HG03025 (cell line): ENCODE results near the gene TCFL5.

Experiments used
- ATAC-seq: cut with Tn5 transposase; IDR thresholded peaks from one replicate; pipeline ENCODE4 v1.9.1; 2021; ENCODE audit warnings: mild to moderate bottlenecking, moderate library complexity; ENCODE audit not compliant: unreplicated experiment, low FRiP score

TCFL5 gene

DNA sequence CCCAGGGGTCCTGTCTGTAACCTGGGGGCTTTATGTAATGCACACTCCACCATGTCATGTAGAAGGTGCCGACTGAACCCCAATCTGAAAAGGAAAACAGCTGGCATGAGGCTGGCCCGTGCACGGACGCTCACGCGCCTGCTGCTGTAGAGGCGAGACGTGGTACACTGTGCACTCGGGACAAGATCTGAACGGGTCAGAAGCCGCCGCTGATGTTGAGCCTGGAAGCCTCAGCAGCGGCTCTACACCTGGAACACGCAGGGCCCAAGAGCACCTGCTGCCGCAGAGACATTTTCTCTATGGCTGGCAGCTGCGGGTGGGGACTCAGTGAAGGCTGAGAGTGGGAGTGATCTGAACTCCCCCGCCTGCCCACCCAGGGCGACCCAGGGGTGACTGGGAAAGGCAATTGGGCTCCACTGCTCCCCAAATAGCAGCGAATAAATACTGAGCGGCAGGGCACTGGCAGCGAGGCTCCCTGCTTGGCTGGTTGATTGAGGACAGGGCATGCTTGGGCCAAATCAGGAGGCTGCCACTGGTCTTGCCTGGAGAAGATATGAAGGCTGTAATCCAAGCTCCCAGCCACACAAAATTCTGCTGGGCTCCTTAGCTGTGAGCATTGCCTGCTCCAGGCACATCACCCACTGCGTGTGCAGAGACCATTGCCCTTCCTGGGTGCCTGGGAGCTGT lies 59.5 kb downstream of the TCFL5 start:
- ATAC-seq, result no peak

DNA sequence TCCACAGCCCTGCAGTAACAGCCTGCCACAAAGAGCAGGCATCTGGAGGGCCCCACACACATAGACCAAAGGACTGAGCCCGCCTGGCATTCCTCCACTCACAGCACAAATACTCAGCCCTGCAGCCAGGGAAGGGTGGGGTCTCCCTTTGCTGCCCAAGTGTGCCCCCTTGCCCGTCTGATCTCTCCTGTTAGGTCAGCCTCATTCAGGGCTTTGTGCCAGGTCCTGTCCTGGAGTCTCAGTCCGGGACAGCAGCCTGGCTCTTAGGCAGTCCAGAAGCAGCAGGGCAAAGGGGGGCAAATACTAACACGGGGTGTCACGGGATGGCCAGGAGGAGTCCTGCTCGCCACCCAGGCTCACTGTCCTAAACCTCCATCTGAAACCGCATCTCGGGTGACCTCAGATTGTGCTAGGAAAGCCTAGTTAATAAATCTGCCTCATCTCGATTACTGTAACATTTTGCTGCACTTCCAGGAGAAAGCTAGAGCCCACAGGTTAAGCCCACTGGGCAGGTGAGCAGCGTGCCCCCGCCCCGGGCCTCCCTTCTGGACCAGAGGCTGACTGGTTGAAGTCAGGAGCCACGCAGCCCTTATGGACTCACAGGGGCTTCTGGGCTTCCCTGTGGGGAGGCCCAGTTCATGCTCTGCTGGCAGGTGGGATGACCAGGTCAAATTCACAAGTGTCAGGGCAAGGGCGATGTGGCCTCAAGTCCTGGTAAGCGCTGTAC lies 60.2 kb downstream of the TCFL5 start:
- ATAC-seq, result no peak

DNA sequence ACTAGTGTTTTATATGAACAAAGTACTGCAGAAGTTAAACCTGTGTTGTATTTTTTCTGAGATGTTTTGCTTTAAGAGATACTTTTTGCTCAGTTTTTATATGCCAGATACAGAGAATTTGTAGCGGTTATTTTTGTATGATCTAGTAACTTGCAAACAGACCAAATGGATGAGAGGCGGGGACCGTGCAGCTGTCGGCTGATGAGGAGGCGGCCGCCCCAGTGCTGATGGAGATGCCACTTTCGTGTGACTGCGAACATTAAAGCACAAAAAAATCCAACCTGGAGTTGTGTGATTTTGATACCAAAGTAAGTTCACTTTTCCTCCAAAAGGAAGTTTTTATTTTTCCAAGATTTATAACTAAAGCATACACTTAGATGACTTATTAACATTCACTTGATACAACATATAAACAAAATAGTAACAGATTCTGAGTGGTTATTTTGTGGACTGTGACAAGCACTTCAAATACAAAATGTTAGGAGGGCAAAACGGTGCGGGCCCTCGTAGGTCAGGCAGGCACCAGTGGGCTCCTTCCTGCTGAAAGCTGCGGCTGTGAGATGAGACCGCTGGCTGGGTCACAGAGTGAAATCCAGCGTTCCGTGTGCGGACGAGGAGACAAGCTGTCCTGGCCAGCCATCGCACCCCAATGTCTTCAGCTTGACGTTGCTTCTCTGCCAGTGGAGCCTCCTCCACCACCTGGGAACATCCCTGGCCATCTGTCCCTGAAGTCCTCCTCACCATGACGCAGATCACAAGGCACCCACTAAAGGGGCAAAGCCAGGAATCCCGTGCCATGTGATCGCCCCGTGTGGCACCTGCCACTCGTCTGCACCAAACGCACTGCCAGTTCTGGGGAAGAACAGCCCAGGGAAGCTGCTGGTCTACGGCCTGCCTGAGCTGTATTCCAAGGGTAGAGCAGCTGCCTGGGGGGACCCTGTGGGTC lies 61.0 kb downstream of the TCFL5 start:
- no peak for ATAC-seq

DNA sequence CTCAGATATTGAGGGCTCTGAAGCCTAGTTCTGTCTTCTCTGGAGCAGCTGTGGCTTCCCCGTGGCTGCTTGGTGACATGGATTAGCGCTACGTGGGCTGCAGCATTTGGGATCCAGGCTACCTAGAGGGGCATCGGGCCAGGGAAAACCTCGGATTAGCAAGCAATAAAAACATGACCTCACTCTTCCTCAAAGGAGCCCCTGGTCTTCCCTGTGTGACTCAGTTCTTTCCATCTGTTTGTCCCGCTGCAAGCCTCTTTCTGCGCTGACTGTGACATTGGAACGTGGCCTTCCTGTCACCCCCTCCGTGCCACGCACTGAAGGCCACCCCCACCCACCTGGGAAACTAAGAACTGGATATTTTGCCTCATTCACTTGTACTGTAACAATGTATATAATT lies 61.7 kb downstream of the TCFL5 start:
- no peak for ATAC-seq

DNA sequence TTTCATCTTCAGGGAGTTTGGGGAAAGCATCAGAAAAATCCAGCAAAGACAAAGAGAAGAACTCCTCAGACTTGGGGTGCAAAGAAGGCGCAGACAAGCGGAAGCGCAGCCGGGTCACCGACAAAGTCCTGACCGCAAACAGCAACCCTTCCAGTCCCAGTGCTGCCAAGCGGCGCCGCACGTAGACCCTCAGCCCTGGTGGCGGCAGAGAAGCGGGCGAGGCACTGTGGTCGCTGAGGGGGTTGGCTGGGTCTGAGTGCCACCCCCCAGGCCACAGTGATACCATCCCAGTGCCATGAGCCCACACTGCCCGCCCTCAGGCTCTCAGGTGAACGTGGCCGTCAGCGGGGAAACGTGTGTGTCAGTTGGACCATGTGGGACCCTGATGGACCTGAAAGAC lies 62.2 kb downstream of the TCFL5 start:
- no peak for ATAC-seq

DNA sequence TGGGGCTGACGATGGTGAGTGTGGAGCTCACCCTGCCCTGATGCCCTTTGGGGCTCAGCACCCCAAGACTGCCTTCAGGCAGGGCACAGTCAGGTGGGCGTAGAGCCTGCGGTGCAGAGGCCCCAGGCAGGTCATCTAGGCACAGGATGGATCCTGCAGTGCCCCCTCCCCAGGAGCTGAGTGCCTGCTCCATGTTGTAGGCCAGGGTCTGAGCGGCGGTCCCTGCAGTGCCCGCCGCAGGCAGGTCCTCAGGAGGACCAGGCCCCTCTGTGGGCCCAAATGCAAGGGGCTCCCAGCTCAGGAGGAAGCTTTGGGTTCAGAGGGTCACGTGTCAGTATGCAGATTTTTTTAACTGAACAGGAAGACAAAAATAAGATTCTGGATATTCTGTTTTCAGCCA lies 62.6 kb downstream of the TCFL5 start:
- no peak for ATAC-seq

DNA sequence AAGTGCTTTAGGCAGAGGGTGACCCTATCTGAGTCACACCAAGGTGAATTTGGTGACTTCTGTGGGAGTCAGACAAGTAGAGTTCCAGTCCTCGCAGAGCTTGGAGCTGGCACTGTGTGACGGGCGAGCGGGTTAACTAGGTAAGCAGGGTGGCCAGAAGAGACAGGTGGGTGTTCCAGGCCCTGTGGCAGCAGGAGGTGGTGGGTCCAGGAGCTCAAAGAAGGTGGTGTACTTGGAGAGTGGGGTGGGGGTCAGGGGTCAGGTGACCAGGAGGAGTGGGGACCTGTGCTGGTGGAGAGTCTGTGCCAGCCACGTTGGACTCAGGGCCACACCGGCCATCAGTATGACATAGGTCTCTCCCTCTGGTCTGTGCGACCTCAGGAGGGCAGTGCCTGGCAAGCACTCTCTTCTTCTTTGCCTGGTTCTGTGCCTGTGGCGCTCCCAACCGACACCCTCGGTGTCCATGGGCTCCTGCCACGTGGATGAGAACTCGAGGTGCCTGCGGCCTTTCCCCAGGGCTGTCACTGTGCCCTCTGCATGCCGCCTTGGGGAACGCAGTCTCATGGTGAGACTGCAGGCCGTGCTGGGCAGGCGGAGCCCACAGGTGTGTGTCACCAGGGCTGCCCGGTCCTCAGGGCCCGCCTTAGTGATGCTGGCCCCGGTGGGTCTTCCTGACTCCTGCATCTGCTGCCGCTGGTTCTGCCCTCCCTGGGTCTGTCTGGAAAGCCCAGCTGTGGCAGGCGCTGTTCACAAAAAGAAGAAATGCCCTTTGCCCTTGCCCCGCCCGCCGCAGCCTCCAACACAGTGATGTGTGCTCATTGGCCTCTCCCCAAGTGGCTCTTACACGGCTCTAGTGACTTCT lies 63.7 kb downstream of the TCFL5 start:
- ATAC-seq, result no peak

DNA sequence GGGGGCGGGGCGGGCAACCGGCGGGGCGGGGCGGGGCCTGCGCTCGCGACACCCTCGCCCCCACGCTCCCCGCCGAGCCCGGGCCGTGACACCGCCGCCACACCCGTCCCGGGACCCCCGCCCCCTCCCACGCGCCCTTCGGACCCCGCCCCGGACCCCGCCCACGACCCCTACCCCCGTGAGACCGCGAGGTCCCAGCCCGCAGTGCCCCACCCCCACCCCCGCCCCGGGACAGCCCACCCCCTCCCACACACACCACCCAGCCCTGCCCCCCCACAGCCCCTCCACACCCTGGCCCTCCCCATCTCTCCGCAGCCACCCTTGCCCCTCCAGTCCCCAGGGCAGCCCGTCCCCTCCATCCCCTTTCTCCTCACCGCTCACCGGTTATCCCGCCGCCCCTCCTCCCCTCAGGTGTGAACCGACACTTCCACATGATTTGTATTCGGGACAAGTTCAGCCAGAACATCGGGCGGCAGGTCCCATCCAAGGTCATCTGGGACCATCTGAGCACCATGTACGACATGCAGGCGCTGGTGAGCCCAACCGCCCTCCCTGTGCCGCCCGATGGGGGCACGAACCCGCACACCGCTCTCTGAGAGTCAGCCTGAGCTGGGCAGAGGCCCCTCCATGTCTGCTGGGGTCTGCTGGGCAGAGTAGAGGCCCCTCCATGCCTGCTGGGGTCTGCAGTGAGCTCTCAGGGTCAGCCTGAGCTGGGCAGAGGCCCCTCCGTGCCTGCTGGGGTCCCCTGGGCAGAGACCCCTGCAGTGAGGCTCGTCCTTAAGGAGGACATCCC lies 64.7 kb downstream of the TCFL5 start:
- no peak for ATAC-seq

DNA sequence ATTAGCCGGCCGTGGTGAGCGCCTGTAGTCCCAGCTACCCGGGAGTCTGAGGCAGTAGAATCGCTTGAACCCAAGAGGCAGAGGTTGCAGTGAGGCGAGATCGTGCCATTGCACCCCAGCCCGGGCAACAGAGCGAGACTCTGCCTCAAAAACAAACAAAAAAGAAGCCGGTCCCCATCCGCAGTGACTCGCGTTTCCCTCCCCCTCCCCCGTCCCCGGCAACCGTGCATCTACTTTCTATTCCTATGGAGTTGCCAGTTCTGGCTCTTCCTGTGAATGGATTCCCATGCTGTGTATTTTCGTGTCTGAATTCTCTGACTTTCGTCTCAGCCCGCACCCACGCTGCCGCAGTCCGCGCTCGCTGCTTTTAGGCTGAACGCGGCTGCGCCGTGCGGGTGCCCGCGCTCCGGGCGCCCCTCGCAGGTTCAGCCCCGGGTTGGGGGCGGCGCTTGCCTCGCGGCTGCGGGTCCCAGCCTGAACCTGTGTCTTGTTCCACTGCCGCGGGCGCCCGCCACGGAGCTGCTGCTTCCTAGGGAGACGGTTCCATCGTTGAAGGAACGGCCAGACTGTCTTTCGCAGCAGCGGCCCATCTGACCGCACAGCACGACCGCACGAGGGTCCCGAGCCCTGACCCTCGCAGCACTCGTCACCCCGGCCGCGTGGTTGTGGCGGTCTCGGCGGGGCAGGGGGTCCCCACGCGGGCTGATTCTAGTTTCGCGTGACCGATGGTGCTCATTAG lies 66.4 kb downstream of the TCFL5 start:
- no peak for ATAC-seq

DNA sequence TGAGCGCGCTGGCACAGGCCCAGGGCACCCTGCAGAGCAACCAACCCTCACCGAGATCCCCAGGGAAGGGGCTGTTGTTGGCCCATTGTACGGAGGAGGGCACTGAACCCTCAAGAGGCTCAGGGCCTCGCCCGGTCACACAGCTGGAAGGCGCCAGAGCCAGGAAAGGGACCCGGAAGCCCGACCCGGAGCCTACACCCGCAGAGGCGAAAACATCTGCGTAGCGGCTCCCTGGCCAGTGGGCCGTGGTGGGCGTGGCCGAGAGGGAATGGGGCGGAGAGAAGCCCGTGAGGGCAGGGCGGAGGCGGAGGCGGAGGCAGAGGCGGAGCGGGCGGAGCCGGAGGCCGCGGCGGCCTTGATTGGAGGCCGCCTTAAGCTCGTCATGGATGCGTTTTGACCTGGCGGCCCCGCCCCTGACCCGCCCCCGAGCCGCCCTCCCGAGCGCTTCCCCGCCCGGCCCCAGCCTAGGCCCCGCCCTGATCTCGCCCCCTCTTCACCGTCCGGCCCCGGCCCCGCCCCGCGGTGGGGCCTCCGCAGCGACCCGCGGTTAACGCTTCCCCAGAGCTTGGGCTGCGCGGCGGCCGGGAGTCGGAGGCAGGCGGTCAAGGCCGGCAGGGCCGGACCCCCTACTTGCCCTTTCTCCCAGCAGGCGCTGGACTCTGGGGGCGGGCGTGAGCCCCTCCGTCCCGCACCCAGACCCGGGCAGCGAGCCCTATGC lies 67.5 kb downstream of the TCFL5 start:
- ATAC-seq, result peak; percentile 78

DNA sequence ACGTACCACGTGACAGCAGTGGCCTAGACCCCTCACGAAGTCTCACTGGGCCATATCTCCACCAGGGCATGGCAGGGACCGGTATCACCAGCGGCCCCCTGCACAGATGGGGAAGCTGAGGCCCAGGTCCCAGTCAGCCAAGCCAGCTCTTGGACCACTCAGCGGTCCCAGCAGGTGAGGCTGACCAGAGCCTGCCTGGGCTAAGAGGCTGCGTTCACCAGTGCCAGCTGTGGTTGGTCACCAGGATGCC lies 67.9 kb downstream of the TCFL5 start:
- ATAC-seq, result peak; percentile 2

DNA sequence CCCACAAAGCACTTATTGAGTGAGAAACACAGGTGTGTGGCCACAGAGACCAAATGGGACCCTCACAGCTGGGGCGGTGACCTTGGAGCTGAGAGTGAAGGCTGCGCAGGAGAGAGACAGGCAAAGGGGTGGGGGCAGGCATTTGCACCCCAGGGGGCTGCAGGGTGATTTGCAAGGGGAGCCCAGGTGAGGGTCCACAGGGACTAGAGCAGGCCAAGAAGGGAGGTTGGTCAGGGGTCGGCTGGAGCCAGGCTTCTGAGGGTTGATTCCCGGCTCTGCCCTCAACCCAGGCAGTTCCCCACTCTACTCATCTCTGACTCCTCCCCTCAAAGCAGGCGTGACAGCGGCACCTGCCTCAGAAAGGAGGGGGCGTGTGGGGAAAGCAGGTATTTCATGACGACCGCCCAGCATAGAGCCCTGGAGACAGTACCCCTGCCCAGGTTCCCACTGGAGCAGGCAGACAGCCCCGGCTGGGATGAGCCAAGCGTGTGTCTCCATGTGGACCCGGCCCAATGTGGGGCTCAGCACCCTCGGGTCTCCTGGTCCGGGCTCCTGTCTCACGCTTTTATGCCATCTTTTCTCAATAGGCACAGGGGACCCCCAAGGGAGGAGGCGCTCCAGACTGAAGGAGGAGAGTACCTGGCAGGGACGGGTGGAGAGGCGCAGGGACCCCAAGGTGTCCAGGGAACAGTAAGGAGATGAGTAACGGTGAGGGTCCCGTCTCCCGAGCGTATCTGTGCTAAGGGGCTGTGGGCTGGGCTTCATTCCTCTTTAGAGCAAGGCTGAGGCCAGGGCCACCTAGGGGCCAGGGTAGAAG lies 68.5 kb downstream of the TCFL5 start:
- no peak for ATAC-seq

DNA sequence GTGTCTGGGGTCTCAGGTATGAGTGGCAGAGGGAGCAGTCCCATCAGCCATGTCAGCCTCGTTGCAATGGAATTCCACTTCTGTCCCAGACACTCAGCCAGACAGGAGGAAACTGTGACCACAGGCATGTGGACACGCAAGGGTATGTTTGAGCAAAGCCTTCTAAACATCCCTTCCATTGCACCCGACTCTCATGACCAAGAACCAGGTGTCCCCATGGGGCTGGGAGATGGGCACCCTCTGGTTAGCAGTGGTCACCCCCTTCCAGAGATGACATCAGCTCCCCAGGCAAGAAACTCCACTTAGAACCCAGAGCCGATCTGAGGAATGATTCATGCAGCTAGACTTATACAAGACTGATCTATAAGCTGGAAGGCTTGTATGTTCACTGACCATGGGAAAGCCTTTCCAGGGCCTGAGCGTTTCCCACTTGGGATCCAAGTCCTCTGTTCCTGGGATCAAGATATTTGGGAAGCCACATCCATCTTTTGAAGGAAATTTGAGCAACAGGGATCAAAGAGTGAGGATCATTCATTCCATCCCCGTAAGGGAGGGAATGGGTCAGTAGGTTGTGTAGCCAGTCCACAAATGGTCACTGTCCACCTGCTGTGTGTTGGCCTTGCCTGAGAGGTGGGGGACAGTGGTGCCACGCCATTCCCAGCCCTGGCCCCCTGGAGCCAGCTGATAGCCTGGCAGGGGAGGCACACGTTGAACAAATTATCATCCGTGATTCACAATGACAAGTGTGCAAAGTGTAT lies 69.3 kb downstream of the TCFL5 start:
- ATAC-seq, result no peak

DNA sequence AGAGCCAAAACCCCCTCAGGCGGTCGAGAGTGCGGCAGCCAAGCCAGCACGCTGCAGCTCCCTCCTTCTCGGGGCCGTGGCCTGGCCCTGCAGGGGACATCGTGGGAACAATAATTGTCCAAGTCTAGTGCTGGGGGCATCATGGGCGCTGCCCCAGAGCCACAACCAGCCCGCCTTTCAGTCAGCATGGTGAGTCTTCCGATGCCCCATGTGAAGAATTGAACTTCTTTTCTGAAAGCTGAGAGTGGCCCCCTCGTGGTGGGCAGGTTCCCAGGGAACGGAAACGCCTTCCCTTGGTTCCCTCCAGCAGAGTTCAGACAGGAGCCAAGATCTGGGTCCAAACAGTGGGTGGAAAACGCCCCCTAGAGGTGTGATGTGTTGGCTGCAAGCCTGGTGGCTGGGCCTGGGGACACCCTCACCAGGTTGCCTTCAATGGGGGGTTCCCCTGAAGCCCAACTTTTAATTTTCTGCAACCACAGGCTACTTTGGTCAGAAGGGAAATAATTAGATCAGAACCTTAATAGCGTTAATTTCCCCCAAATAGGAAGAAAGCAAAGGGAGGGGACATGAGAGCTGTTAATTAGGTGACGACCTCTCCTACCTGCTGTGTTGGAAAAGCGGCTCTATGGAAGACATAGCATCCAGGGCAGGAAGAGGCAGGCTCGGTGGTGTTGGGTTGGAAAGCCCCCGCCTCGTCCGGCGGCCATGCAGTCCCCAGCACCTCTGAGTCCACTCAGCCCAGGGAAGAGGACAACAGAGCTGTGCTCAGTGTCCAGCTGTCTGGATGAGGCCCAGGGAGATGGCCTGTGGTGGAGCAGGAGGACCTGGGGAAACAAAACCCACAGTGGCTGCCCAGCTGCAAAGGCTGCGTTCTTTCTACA lies 70.1 kb downstream of the TCFL5 start:
- no peak for ATAC-seq
